SIG-M5 (cell line): Measurements from ENCODE around the gene INS.
"Not testable (repeated sequence)": the region's sequence is repeated elsewhere in the genome, so short reads cannot be mapped to it uniquely, and the experiment has no call there.

Experiments used
- DNase-seq: peaks from one replicate; lab custom pipeline; 2025; lab: John Stamatoyannopoulos, UW

Gene INS

DNA sequence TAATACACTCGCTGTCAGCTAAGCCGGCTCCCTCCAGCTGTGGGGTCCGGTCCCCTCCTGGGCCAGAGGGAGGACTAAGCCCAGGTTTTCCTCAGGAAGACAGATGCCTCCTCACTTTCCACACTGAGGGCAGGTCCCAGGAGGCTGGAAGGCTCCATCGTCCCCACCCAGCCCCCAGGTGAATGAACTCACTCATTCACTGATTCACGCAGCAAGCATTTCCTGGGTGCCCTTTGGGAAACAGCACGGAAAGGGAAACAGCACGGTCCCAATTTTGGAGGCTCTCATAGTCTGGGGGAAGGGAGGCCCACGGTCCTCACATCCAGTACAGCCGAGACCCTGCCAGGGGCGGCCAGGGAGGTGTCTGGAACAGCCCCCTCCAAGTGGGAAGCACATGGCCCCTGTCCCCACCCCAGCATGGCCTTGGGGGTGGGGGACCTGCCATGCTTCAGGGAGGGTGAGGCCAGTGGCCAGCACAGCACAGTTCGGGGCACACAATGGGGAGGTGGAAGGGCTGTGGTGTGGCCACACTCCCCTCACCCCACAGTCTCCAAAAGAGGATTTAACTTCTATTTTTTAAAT lies 19.9 kb upstream of the INS start:
- no peak for DNase-seq

DNA sequence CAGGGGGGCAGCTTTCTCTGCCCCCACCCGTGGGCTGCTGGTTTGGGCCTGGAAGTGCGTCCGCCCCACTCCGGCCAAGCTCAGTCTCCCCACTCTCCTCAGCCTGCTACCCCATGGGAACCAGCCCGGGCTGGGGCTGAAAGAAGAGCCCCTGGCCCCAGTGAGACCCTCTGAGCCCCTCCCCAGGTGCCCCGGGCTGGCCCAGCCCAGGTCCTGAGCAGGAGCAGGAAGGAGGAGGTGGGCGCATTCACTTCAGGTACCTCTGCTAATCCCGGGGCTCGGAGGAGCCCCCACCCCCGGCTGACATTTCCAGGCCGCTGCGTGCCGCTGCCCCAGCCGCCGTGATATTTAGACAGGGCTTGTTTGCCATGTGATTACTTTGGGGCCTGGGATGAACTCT lies 19.3 kb upstream of the INS start:
- DNase-seq = no peak

DNA sequence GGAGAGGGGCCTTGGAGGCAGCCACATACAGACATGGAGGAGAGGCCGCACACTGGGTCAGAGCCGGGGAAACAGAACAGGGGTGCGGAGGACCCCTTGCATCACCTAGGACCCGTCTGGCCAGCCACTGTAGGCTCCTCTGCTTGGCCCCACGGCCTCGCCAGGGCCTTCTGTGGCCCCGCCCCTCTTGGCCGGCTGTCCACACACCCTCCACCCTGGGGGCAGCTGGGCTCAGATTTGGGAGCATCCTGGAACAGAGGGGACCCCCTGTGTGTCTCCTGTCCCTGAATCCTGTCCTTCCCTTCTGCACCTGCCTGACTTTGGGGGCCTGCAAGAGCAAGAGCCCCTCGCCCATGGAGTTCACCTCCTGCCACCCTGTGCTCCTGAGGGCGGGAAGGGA lies 18.5 kb upstream of the INS start:
- no peak for DNase-seq

DNA sequence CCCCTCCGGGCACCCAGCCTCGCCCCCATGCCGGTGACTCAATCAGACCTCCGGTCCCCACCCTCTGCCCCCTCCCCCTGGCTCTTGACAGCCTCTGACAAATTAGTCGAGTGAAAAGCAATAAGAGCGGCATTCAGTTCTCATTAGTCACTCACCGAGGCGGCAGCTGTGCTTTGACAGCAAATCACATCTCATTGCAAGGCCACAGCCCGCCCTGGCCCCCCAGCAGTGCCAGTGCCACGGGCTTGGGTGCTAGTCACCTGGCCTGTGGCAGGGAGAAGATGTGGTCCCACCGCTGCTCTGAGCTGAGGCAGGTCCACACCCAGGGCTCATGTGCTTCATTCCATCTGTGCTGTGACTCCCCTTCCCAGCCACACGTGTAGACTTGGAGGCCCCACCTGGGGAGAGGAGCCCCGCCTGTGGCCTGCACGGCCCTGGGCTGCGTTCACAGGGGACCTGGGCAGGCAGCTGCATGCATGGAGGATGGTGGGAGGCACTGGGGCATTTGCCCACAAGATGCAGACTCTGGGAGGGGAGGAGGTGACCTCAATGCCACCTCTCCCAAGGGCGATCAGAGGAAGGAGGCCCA lies 18.0 kb upstream of the INS start:
- no peak for DNase-seq

DNA sequence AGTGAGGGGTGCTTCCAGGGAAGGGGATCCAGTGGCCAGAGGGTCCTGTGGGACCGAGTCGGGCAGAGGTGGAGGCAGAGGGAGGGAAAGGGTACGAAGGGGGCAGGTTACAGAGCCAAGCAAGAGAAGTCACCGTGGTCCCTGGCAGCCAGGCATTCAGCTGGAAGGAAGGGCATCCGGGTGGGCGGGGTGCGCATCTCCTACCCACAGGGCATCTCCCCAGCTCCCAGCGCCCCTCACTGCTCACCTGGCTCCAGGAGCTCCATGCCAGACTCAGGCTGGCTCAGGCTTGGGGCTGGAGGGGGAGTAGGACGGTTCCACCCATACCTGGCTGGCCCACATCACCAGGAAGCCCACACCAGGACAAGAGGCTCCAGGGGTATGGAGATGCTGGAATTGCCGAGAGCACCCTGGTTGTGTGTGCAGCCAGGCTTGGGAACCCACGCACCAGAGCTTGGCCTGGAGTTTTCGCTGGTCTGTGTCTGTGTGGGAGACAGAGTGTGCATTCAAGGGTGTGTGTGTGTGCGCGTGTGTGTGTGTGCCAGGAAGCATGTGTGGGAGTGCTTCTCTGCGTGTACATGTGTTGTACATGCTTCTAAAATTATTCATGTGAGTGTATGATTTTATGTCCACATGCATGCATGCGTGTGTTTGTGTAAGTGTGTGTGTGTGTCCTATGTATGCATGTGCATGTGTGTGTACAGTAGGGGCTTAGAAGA lies 17.2 kb upstream of the INS start:
- DNase-seq = not testable (repeated sequence)

DNA sequence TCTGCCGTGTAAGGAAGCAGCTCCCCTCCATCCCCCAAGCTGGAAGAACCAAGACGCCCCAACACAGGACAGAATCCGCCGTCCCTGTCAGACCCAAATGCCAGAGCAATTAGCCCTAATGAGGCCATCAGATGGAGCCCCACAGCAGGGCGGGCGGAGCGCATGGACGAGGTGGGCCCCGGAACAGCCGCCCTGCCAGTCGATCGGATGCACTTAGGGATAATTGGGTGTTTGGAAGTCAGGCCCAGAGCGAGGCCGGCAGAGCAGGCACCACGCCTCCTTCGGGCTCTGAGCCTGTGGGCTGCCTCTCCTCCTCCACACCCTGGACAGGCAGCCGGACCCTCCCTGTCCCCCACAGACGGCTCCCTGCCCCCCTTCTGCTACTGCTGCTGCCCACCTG lies 16.1 kb upstream of the INS start:
- no peak for DNase-seq

DNA sequence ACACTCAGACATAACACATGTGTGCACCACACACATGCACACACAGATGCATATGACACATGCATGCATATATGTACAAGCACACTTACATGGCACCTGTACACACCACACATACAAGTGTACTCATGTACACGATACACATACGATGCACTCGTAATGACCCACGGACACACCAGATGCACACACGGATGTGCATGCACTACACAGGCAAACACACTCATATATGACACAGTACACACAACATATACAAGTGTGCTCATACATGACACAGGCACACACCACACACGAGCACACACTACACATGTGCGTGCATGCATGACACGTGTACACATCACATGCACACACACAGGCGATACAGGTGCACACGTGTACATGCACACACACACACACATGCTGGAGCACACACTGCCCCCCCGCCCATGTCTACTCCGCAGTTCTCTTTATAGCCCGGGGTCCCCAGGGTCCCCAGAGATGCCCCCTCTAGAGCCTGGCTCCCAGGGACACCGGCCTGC lies 15.4 kb upstream of the INS start:
- DNase-seq = no peak

DNA sequence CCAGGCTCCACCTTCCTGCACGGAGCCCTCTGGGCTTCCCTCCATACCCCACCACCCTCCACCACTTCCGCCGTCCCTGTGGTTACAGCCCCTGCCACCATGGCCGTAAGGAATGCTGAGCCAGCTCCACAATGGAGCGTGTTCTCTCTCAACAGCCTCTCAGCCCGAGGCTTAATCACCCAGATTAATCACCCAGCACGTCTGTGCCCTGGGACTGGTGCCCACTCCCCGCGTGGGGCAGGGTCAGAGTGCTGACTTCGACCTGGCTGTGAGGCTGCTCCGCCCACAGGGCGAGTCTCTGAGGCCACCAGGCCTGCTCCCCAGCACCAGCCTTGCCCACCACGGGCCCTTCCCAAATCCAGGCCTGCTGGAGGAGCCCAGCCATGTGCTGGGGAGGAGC lies 14.7 kb upstream of the INS start:
- no peak for DNase-seq

DNA sequence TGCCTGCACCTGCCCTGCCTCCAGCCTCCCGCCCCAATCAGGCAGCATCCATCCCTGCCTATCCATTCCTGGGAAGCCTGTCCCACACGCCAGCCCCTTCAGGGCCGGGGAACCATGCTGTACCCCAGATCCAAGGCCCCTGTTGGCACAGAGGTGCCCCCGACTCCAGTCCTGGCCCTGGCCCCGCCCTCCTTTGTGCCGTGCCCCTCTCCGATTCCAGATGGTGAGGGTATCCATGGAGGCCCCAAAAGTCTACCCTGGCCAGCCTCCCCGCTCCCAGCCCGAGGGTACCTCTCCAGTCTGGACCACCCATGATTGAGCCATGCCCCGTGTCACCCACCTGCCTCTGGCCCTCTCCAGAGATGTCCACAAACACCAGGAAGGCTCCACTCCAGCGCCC lies 13.4 kb upstream of the INS start:
- DNase-seq = no peak

DNA sequence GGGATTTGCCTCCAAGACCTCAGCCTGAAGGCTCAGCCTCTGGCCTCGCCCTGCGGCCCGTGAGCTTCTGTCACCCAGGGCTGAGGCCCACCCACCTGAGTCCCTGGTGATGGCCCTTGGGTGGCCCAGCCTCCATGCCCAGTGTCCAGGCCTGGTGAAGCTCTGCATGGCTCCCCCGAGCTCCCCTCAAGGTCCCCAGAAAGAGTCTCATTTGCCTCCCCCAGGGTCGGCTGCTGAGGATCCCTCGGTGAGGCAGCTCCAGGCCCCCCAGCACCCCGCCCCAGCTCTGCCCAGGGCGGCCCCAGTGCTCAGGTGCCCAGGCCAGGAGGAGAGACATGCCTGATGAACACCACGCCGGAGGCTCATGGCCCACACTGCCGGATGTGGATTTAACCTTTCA lies 12.8 kb upstream of the INS start:
- DNase-seq = no peak

DNA sequence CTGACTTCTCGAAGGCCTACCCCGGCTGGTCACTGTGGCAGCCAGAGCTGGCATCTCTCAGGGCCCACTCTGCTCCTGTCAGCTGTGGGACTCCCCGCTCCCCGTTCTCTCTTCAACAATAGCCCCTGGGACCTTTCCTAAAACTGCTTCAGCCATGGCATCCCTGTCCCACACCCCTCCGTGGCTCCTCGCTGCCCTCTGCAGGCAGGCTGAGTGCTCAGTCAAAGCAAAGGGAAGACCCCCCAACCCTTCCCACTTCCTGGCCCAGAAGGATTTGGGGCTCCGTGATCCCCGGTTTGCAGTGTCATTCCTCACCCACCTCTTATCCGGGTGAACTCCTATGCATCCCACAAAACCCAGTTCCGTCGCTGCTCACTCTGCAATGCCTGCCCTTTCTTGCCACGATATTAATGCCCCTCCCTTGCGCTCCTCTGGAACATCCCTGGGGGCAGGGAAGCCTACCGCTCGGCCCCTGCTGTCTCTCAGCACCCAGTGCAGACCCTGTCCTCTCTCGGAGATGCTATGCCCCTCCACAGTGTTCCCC lies 12.2 kb upstream of the INS start:
- DNase-seq = no peak

DNA sequence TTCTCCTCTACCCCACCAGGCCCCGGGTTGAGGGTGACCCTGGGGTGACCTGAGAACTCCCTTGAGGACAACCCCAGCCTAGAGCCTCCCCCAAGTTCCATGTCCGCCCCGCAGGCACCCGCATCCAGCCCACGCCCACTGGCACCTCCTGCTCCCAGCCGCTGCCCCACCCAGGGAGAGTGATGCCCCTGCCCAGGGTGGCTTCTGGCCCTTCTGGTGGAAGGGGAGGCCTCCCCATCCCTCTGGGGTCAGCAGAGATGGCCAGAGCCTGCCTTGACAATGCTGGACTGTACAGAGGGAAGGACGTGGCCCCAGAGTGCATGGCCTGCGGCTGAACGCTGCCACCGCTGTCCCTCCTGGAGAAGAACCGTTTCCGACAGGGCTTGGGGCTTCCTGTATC lies 11.7 kb upstream of the INS start:
- DNase-seq = no peak

DNA sequence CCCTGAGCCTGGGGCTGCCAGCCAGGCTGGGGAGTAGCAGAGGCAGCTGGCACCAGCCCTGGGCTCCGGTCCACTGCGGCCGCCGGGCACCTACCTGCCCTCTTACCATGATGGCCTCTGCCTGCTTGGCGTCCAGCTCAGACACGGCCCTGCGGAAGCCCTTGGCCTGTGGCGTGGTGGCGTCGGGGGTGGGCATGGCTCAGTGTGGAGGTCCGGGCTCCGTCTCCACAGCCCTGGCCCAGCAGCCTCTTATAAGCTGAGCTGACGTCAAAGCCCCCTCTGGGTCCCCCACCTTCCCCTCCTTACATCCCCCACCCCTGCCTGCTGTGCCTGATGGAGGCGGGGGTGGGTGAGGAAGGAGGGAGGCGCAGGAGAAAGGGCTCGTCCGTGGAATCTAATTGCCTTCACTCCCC lies 10.6 kb upstream of the INS start, which contains the start of gene TH:
TH (minus strand) TSS at position 225 of the 413 bp plus-strand sequence; CDS start at position 196, 29 bp downstream.
- no peak for DNase-seq

DNA sequence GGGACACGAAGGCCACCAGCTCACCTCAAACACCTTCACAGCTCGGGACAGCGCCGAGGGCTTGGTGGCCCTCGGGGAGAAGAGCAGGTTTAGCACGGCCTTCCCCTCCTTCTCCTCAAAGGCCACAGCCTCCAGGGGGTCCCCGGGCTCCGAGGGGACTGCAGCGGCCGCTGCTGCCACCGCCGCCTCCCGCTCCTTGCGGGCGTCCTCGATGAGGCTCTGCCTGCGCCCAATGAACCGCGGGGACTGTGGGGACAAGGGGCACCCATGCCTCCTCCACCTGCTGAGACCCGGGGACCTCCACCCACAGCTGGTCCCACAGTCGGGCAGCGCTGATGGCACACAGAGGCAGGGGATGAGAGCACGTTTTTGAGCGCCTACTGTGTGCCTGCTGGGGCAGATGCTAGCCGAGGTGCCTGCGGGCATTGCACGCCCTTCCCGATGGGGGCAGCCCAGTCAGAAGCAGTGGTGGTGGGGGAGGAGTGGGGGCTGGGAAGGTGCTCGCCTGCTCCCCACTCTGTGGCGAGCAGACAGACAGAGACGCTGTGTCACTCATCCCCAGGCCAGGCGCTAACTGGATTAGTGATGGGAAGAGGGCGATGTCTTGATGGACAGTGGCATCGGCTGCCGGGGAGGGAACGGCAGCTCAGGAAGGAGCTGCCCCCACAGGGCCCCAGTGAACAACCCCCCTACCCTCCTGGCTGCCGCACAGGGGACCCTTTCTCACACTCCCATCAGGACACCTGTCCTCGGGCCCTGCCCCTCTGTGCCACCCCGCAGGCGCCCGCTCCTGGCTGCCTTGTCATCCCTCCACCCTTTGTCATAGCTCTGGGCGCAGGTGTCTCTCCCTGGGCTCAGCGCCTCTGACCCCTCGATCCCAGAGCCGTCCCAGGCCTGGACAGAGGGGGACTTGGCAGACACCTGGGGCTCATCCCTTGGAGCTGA lies 8.9 kb upstream of the INS start:
- DNase-seq = no peak

DNA sequence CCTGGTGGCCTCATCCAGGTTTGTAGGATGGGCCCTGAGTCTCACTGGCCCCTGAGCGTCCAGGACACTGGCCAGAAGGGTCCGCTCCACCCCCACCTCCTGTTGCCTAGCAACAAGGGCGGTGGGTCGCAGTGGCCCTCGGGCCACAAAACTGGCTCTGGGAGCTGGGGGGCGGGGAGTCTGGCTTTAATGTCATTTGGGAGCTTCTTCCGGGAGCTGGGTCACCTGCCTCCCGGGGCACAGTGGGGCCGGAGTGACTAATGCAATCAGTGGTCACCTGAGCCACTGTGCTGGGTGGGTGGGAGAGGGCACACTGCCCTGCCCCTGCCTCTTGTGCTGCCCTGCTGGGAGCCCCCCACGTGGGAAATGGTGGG lies 8.0 kb upstream of the INS start:
- DNase-seq = no peak

DNA sequence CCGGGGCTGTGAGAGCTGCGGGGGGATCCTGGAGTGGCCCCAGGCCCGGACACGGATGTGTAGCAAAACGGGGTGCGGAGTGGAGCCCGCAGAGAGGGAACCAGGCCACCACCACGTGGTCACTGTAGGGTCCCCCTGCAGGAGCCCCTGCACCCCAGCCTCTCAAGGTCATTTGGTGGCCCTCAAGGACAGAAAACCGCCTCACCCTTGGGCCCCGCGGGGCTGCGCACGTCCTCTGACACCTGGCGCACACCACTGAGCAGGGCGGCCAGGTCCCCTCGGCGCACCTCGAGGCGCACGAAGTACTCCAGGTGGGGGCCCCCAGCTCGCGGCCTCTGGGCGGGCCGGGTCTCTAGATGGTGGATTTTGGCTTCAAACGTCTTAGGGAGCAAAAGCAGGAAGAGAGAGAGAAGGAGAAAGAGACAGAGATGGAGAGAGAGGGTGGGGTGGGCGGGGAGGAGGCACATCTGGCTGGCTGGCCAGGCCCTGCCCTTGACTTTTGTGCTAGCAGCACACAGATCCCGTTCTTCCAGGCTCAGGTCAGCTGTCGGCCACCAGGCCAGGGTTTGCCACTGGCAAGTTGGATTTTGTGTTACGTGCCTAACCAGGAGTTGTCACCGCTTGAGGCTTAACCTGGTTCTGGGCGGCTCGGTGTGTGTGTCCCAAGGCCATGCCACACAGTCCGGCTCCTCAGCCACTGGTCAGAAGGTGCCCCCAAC lies 7.4 kb upstream of the INS start:
- DNase-seq = no peak

DNA sequence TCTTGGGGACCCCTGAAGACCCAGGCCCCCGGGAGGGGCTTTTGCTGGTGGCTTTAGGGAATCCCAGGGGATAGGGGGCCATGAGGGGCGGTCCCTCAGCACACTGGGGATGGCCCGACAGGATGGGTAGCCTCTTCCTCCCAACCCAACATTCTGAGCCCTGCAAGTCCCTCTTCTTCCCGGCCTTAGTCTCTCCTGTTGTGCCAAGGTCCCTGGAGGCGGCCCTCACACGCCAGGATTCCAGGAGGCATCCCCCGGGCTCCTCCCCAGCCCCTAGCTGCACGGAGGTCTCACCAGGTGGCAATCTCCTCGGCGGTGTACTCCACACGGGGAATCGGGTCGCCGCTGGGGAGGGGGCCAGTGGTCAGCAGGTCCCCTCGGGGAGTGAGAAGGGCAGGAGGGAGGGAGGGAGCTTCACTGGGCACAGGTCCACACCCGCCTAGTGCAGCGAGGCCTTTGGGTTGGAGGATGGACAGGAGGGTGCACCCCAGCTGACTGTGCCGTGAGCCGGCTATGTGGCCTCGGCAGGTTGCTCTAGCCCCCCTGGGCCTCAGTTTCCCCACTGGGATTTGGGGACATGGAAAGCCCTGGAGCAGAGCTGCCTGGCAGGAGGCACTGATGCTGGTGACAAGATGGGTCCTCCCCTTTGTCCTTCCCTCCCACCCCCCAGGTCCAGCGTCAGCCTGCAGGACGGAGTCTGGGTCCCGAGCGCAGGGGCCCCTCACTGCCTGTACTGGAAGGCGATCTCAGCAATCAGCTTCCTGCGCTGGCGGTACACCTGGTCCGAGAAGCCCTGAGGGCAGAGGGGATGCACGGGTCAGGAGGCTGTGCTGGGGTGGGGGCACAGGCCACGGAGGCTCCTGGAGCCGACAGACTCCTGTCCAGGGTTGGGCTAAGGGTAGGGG lies 6.4 kb upstream of the INS start:
- DNase-seq = no peak

DNA sequence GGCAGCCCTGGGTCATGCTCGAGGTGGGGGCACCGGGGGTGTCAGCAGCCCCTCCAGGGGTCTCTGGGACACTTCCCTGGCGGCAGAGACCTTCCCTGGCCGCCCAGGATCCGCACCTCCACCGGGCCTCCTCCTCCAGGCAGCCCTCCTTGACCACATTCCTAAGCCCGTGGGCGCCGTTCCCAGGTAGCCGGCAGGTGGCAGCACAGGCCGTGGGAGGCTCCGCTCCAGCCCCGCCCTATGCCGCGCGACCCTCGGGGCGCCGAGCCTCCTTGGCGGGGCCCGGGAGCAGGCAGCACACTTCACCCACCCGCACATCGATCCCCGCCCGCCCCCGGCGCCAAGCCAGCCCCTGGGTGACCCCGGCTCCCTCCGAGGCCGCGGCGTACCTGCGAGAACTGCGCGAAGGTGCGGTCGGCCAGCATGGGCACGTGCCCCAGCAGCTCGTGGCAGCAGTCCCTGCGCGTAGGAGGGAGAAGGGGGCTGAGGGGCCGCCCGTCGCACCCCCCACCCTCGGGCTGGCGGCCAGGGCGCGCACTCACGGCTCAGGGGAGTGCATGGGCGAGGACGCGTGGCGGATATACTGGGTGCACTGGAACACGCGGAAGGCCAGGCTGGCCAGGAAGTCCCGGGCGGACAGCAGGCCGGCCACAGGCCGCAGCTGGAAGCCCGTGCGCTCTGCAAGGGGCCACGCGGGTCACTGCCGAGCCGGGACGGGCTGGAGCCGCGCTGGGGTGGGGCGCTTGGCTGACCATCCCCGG lies 5.3 kb upstream of the INS start:
- DNase-seq = no peak

DNA sequence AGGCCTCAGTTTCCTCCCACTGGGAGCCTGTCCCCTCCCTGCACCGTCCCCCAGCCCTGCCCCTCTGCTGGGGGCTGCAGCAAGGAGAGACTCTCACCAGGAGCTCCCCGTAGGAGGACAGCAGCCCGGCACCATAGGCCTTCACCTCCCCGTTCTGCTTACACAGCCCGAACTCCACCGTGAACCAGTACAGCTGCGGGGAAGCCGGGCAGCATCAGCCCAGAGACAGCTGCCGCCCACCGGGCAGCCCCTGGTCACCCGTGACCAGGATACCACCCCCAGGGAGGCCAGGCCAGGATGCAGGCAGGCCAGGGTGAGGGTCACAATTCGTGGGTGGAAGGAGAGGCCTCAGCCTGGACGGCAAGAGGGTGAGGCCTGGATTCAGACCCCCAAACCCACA lies 4.6 kb upstream of the INS start:
- DNase-seq = no peak
